Upper lobe of left lung (tissue), 4 donors: ENCODE measurements around the gene SIRPA.

Experiments used
- CTCF ChIP-seq, 6 experiments: fragments of 450-650 bp in 4 of 6; fragments of 200-600 bp in 2 of 6; sonication (generic) in 2 of 6; IDR thresholded peaks; one replicate each; pipeline ENCODE4 v1.5.1; 2016 to 2019; ENCODE audit warnings: antibody characterized with exemption in 6 of 6
- EP300 ChIP-seq, 4 donors: sonication (generic); formaldehyde crosslinking; IDR thresholded peaks; one replicate each; pipeline ENCODE4 v1.5.1; 2017; ENCODE audit warnings: antibody characterized with exemption in 4 of 4, control low read depth in 2 of 4
- POLR2A ChIP-seq, 4 donors: fragments of 450-650 bp; IDR thresholded peaks; one replicate each; pipeline ENCODE4 v1.5.1; 2016 to 2017; ENCODE audit warnings: antibody characterized with exemption in 4 of 4, mild to moderate bottlenecking in 2 of 4
- POLR2AphosphoS5 ChIP-seq, 2 donors: sonication (generic); formaldehyde crosslinking; IDR thresholded peaks; one replicate each; pipeline ENCODE4 v1.5.1; 2017; ENCODE audit warnings: antibody characterized with exemption in 2 of 2

GRCh38 chr20:1949347-1950100 is 54.3 kb downstream of the SIRPA start:
- no peak for TF ChIP-seq CTCF (IDR thresholded peaks at IDR 0.05)
- TF ChIP-seq POLR2A (IDR thresholded peaks at IDR 0.05), result no peak
- TF ChIP-seq EP300 (IDR thresholded peaks at IDR 0.05), result no peak
- TF ChIP-seq POLR2AphosphoS5 (IDR thresholded peaks at IDR 0.05), result no peak
